Measurements from ENCODE around the gene CLDN24. TPM values are rescaled to one million over a fixed set of nuclear protein-coding genes. Genes with fewer than 3 reads are reported as not detected.

Gene CLDN24
- not detected for polyA plus RNA-seq (2013, experiment 1 of 2)
- not detected for polyA plus RNA-seq (2013, experiment 2 of 2)

DNA sequence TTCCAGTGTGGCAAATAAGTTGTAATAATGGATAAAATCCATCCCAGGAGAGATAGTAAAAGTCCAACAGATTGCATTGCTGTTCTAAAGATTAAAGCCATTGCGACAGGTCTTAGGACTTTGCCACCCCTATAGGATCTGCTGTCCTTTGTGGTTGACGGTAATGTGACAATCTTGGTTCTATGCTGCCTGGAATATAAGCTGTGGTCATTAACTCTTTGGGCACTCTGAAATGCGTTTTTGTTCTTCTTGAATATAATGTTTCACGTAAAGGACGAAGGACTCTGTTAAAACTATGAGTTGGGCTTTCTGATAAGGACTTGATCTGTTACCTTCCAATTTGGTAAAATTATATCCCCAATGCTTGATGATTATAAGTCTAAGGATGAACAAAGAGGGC, at the start of gene CLDN24:
CLDN24 (minus strand) TSS at position 101 of the 400 bp plus-strand sequence; CDS start at position 101, 0 bp downstream.
- DNase-seq = no peak
- peaks cover 2% of the 10 kb centered on the region for H3K79me1 ChIP-seq (replicated peaks; ENCODE audit: low read length, poor library complexity, severe bottlenecking)
- 100% methylated on average over 3 of the region's 5 CpGs for WGBS
- H3K4me1 ChIP-seq (ENCODE audit: control insufficient read depth, insufficient read depth, low read depth, low read length) = peaks cover 1% of the 10 kb centered on the region
- H3K4me2 ChIP-seq (ENCODE audit: low read length, poor library complexity, severe bottlenecking) = no peak within 1 kb of the TSS
- H3K27ac ChIP-seq (ENCODE audit: low read length, poor library complexity, severe bottlenecking) = no peak within 1 kb of the TSS
- H2AFZ ChIP-seq (ENCODE audit: low read depth, low read length) = no peak within 1 kb of the TSS
- no peak within 1 kb of the TSS for H3K23ac ChIP-seq (ENCODE audit: low read length in 2 of 2)
- H3K9ac ChIP-seq (ENCODE audit: low read length) = no peak within 1 kb of the TSS
- H3K36me3 ChIP-seq (ENCODE audit: control insufficient read depth in 1 of 2, insufficient read depth in 2 of 2, low read depth in 1 of 2, low read length in 2 of 2) = peaks cover 13 to 24% of the 10 kb centered on the region in 2 experiments
- H4K8ac ChIP-seq (ENCODE audit: low read length) = no peak within 1 kb of the TSS
- H2BK15ac ChIP-seq (ENCODE audit: low read depth, poor library complexity, severe bottlenecking) = no peak within 1 kb of the TSS
- no peak within 1 kb of the TSS for H2BK120ac ChIP-seq (ENCODE audit: low read depth, low read length)
- H3K14ac ChIP-seq (ENCODE audit: low read length in 2 of 2) = no peak within 1 kb of the TSS
- H3K4ac ChIP-seq (ENCODE audit: low read depth in 1 of 2, low read length in 2 of 2) = no peak within 1 kb of the TSS
- no peak within 1 kb of the TSS for H3K4me3 ChIP-seq (ENCODE audit: insufficient read depth in 1 of 2, low read depth in 1 of 2, low read length in 2 of 2)
- no peak within 1 kb of the TSS for H3K18ac ChIP-seq (ENCODE audit: low read depth in 1 of 2, low read length in 2 of 2)
- H3K27me3 ChIP-seq (ENCODE audit: control insufficient read depth in 1 of 2, insufficient read depth in 1 of 2, low read length in 2 of 2) = no peaks in the 10 kb centered on the region
- no peak within 1 kb of the TSS for H2BK5ac ChIP-seq (ENCODE audit: low read depth, low read length, poor library complexity, severe bottlenecking)
- H4K91ac ChIP-seq (ENCODE audit: low read length) = no peak within 1 kb of the TSS
- H3K9me3 ChIP-seq (ENCODE audit: control insufficient read depth, low read length) = no peaks in the 10 kb centered on the region
- H2AK5ac ChIP-seq (ENCODE audit: low read length, severe bottlenecking) = no peak within 1 kb of the TSS
- H2BK12ac ChIP-seq (ENCODE audit: low read length in 2 of 2) = no peak within 1 kb of the TSS

DNA sequence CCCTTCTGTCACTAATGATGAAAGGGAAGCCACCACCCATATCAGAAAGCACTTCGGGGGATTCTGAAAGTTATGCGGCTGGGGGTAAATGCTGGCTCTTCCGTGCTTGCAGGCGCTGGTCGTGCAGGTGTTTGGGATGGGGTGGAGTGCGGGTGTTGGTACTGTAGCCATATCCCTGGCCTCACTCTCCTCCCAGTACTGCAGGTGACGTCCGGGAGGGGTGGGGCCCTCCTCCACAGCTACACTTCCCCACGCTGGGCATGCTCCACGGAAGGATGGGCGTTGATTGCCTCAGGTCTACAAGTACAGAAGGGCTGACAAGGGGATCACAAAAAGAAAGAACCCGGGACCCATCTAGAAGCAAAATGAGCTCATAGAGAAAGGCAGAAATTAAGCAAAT, 48.6 kb upstream of the CLDN24 start:
- H3K4me2 ChIP-seq (ENCODE audit: low read length, poor library complexity, severe bottlenecking) = no peak overlapping the region
- H3K36me3 ChIP-seq (ENCODE audit: control insufficient read depth in 1 of 2, insufficient read depth in 2 of 2, low read depth in 1 of 2, low read length in 2 of 2) = no peaks in the 10 kb centered on the region
- no peaks in the 10 kb centered on the region for H3K4me1 ChIP-seq (ENCODE audit: control insufficient read depth, insufficient read depth, low read depth, low read length)
- H2AK5ac ChIP-seq (ENCODE audit: low read length, severe bottlenecking) = no peak overlapping the region
- no peak for DNase-seq
- no peak overlapping the region for H4K91ac ChIP-seq (ENCODE audit: low read length)
- no peak overlapping the region for H3K23ac ChIP-seq (ENCODE audit: low read length in 2 of 2)
- H3K27ac ChIP-seq (ENCODE audit: low read length, poor library complexity, severe bottlenecking) = no peak overlapping the region
- no peak overlapping the region for H3K4me3 ChIP-seq (ENCODE audit: insufficient read depth in 1 of 2, low read depth in 1 of 2, low read length in 2 of 2)
- H3K27me3 ChIP-seq (ENCODE audit: control insufficient read depth in 1 of 2, insufficient read depth in 1 of 2, low read length in 2 of 2) = peaks cover 0 to 3% of the 10 kb centered on the region in 2 experiments
- H2BK15ac ChIP-seq (ENCODE audit: low read depth, poor library complexity, severe bottlenecking) = no peak overlapping the region
- no peak overlapping the region for H2BK5ac ChIP-seq (ENCODE audit: low read depth, low read length, poor library complexity, severe bottlenecking)
- no peak overlapping the region for H2BK120ac ChIP-seq (ENCODE audit: low read depth, low read length)
- no peak overlapping the region for H2BK12ac ChIP-seq (ENCODE audit: low read length in 2 of 2)
- no peak overlapping the region for H4K8ac ChIP-seq (ENCODE audit: low read length)
- peaks cover 8% of the 10 kb centered on the region for H3K9me3 ChIP-seq (ENCODE audit: control insufficient read depth, low read length)
- H2AFZ ChIP-seq (ENCODE audit: low read depth, low read length) = peak overlapping the region; percentile 51
- H3K14ac ChIP-seq (ENCODE audit: low read length in 2 of 2) = no peak overlapping the region
- H3K9ac ChIP-seq (ENCODE audit: low read length) = no peak overlapping the region
- 86% methylated on average over 7 of the region's 12 CpGs for WGBS
- no peaks in the 10 kb centered on the region for H3K79me1 ChIP-seq (replicated peaks; ENCODE audit: low read length, poor library complexity, severe bottlenecking)
- H3K18ac ChIP-seq (ENCODE audit: low read depth in 1 of 2, low read length in 2 of 2) = no peak overlapping the region
- H3K4ac ChIP-seq (ENCODE audit: low read depth in 1 of 2, low read length in 2 of 2) = no peak overlapping the region

DNA sequence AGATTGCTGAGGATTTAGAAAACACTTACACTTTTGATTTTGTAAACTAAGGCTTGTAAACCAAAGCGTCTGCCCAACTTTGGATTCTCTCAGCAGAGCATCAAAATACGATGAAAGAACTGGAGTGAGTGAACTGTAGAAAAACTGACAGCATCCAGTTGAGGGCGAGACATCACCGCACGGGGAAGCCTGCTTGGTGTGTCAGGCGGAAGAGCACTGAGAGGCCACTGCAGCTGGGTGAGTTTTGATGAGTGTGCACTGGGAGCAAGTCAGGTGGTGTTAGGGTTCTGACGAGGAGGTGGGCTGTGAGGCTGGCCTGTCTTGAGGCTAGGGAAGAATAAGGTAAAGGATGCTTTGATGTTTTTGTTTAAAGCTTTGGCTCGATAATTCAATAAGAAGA, 46.8 kb upstream of the CLDN24 start:
- H4K8ac ChIP-seq (ENCODE audit: low read length) = no peak overlapping the region
- H2AFZ ChIP-seq (ENCODE audit: low read depth, low read length) = no peak overlapping the region
- no peak overlapping the region for H3K4me2 ChIP-seq (ENCODE audit: low read length, poor library complexity, severe bottlenecking)
- H3K4ac ChIP-seq (ENCODE audit: low read depth in 1 of 2, low read length in 2 of 2) = no peak overlapping the region
- H3K36me3 ChIP-seq (ENCODE audit: control insufficient read depth in 1 of 2, insufficient read depth in 2 of 2, low read depth in 1 of 2, low read length in 2 of 2) = no peaks in the 10 kb centered on the region
- H3K18ac ChIP-seq (ENCODE audit: low read depth in 1 of 2, low read length in 2 of 2) = no peak overlapping the region
- H3K9ac ChIP-seq (ENCODE audit: low read length) = no peak overlapping the region
- 81% methylated on average over 8 of the region's 8 CpGs for WGBS
- H3K4me3 ChIP-seq (ENCODE audit: insufficient read depth in 1 of 2, low read depth in 1 of 2, low read length in 2 of 2) = no peak overlapping the region
- H3K4me1 ChIP-seq (ENCODE audit: control insufficient read depth, insufficient read depth, low read depth, low read length) = no peaks in the 10 kb centered on the region
- no peak overlapping the region for H2AK5ac ChIP-seq (ENCODE audit: low read length, severe bottlenecking)
- H4K91ac ChIP-seq (ENCODE audit: low read length) = no peak overlapping the region
- no peak overlapping the region for H3K14ac ChIP-seq (ENCODE audit: low read length in 2 of 2)
- no peak overlapping the region for H2BK120ac ChIP-seq (ENCODE audit: low read depth, low read length)
- no peak overlapping the region for H2BK15ac ChIP-seq (ENCODE audit: low read depth, poor library complexity, severe bottlenecking)
- peaks cover 0 to 10% of the 10 kb centered on the region in 2 experiments for H3K27me3 ChIP-seq (ENCODE audit: control insufficient read depth in 1 of 2, insufficient read depth in 1 of 2, low read length in 2 of 2)
- no peak overlapping the region for H2BK12ac ChIP-seq (ENCODE audit: low read length in 2 of 2)
- H3K23ac ChIP-seq (ENCODE audit: low read length in 2 of 2) = no peak overlapping the region
- no peak overlapping the region for H2BK5ac ChIP-seq (ENCODE audit: low read depth, low read length, poor library complexity, severe bottlenecking)
- peaks cover 8% of the 10 kb centered on the region for H3K9me3 ChIP-seq (ENCODE audit: control insufficient read depth, low read length)
- no peak for DNase-seq
- H3K27ac ChIP-seq (ENCODE audit: low read length, poor library complexity, severe bottlenecking) = no peak overlapping the region
- no peaks in the 10 kb centered on the region for H3K79me1 ChIP-seq (replicated peaks; ENCODE audit: low read length, poor library complexity, severe bottlenecking)

DNA sequence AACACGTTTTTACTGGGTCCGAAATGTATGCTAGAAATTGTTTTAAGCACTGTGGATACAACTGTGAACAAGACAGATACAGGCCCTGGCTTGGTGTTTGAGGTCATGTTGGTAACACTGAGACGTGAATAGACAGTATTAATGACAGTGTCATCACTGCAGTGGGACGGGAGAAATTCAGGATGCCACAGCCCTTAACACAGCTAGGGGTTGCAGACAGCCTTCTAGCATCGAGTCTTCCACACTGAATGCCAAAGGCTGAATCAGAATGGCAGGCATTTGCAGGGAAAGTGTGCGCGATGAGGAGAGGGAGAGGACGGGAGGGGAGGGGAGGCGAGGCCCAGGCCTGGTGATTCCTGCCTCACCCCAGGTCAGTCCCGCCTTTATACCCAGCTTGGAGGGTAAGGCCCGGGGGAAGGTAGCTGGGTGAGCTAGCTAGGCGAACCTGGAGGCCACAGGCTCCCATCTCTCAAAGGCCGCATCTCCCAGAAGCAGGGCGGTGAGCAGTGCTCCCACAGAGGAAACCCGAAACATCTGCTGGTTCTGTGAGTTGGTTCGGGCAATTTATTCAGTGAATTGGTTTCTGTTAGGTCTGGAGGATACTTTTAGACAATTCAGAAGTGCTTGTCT, 44.1 kb upstream of the CLDN24 start:
- Histone ChIP-seq H2BK15ac (ENCODE audit: low read depth, poor library complexity, severe bottlenecking) (no peak overlapping the region), H3K27me3 (ENCODE audit: control insufficient read depth in 1 of 2, insufficient read depth in 1 of 2, low read length in 2 of 2) (peaks cover 0 to 16% of the 10 kb centered on the region in 2 experiments), H3K14ac (ENCODE audit: low read length in 2 of 2) (peak overlapping the region in 1 of 2 experiments; percentile 46), H3K4me1 (ENCODE audit: control insufficient read depth, insufficient read depth, low read depth, low read length) (no peaks in the 10 kb centered on the region), H2BK120ac (ENCODE audit: low read depth, low read length) (no peak overlapping the region), H3K4ac (ENCODE audit: low read depth in 1 of 2, low read length in 2 of 2) (no peak overlapping the region), H3K4me3 (ENCODE audit: insufficient read depth in 1 of 2, low read depth in 1 of 2, low read length in 2 of 2) (no peak overlapping the region), H4K8ac (ENCODE audit: low read length) (no peak overlapping the region), H3K36me3 (ENCODE audit: control insufficient read depth in 1 of 2, insufficient read depth in 2 of 2, low read depth in 1 of 2, low read length in 2 of 2) (no peaks in the 10 kb centered on the region), H3K9ac (ENCODE audit: low read length) (no peak overlapping the region), H3K79me1 (replicated peaks; ENCODE audit: low read length, poor library complexity, severe bottlenecking) (no peaks in the 10 kb centered on the region), H4K91ac (ENCODE audit: low read length) (no peak overlapping the region), H2AK5ac (ENCODE audit: low read length, severe bottlenecking) (no peak overlapping the region), H3K4me2 (ENCODE audit: low read length, poor library complexity, severe bottlenecking) (no peak overlapping the region), H2AFZ (ENCODE audit: low read depth, low read length) (no peak overlapping the region), H3K23ac (ENCODE audit: low read length in 2 of 2) (no peak overlapping the region), H2BK12ac (ENCODE audit: low read length in 2 of 2) (no peak overlapping the region), H3K27ac (ENCODE audit: low read length, poor library complexity, severe bottlenecking) (no peak overlapping the region), H2BK5ac (ENCODE audit: low read depth, low read length, poor library complexity, severe bottlenecking) (no peak overlapping the region), H3K18ac (ENCODE audit: low read depth in 1 of 2, low read length in 2 of 2) (no peak overlapping the region), H3K9me3 (ENCODE audit: control insufficient read depth, low read length) (no peaks in the 10 kb centered on the region)
- no peak for DNase-seq
- WGBS = 83% methylated on average over 16 of the region's 16 CpGs
